HL-60 (cell line): ENCODE results near the gene AKT3.

ENCODE experiments used
- DNase-seq, 2 experiments: peaks; one replicate each; pipeline ENCODE4 v3.0.0-alpha.2; 2010 to 2020; ENCODE audit warnings: low read depth in 1 of 2, low spot score in 1 of 2
- H3K27ac ChIP-seq: fragments of 250-450 bp; sonication (Bioruptor Pico); replicated peaks from 2 replicates; pipeline ENCODE4 v1.5.1; 2020; ENCODE audit warnings: mild to moderate bottlenecking, moderate library complexity
- H3K27me3 ChIP-seq: fragments of 250-450 bp; sonication (Bioruptor Pico); 2 replicates; pipeline ENCODE4 v1.5.1; 2021; ENCODE audit warnings: mild to moderate bottlenecking, moderate library complexity; ENCODE audit not compliant: insufficient read depth, poor library complexity, severe bottlenecking
- H3K4me3 ChIP-seq: replicated peaks from 2 replicates; pipeline ENCODE4 v1.5.1; 2011; ENCODE audit warnings: mild to moderate bottlenecking, control low read depth, low read length; ENCODE audit not compliant: insufficient read depth
- GABPA ChIP-seq: IDR thresholded peaks from 2 replicates; pipeline ENCODE4 v1.6.1; 2012; ENCODE audit warnings: low read depth
- POLR2AphosphoS5 ChIP-seq: IDR thresholded peaks from 2 replicates; pipeline ENCODE4 v1.6.1; 2012; ENCODE audit warnings: low read depth
- SPI1 ChIP-seq: IDR thresholded peaks from 2 replicates; pipeline ENCODE4 v1.6.1; 2012; ENCODE audit warnings: low read depth, mild to moderate bottlenecking, borderline replicate concordance
- TF ChIP-seq, protein P1 (sequence below): IDR thresholded peaks from one replicate; pipeline ENCODE4 v1.5.1; 2011; ENCODE audit warnings: low read length, control low read depth, inconsistent platforms; ENCODE audit not compliant: insufficient read depth
- TF ChIP-seq, protein P2 (sequence below): IDR thresholded peaks from 2 replicates; pipeline ENCODE4 v1.6.1; 2012; ENCODE audit warnings: low read depth; ENCODE audit not compliant: insufficient replicate concordance

AKT3 gene

GRCh38 chr1:243730487-243731150 is 119.4 kb downstream of the AKT3 start:
- peak in 1 of 2 experiments; percentile 76 for DNase-seq
- Histone ChIP-seq H3K4me3 (peak overlapping the region; percentile 41), H3K27me3 (no peaks in the 10 kb centered on the region), H3K27ac (peak overlapping the region; percentile 93)
- TF ChIP-seq POLR2AphosphoS5 (peak; percentile 72; the same call in 1 of the 2 replicates), GABPA (no peak)

DNA sequence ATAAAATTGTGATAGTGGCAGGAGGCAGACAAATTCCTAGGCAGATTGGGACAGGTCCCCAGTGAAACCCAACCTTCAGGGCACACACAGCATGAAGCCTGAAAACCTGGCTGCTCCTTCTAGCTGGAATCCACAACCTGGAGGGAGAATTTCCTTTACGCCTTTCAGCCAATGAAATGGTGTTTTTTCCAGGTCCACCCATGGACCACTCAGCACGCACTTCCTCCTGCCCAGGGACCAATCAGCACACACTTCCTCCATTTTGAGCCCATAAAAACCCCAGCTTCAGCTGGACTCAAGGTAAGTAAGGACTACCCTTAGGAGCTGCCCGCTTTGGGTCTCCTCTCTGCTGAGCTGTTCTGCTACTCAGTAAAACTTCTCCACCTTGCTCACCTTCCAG is 120.1 kb downstream of the AKT3 start:
- TF ChIP-seq, protein P1, sequence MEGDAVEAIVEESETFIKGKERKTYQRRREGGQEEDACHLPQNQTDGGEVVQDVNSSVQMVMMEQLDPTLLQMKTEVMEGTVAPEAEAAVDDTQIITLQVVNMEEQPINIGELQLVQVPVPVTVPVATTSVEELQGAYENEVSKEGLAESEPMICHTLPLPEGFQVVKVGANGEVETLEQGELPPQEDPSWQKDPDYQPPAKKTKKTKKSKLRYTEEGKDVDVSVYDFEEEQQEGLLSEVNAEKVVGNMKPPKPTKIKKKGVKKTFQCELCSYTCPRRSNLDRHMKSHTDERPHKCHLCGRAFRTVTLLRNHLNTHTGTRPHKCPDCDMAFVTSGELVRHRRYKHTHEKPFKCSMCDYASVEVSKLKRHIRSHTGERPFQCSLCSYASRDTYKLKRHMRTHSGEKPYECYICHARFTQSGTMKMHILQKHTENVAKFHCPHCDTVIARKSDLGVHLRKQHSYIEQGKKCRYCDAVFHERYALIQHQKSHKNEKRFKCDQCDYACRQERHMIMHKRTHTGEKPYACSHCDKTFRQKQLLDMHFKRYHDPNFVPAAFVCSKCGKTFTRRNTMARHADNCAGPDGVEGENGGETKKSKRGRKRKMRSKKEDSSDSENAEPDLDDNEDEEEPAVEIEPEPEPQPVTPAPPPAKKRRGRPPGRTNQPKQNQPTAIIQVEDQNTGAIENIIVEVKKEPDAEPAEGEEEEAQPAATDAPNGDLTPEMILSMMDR: no peak
- TF ChIP-seq SPI1: peak; percentile 89
- Histone ChIP-seq H3K27ac (peak overlapping the region; percentile 93), H3K27me3 (no peaks in the 10 kb centered on the region), H3K4me3 (peak overlapping the region; percentile 41)
- peak; percentile 32 to 52 for DNase-seq

DNA sequence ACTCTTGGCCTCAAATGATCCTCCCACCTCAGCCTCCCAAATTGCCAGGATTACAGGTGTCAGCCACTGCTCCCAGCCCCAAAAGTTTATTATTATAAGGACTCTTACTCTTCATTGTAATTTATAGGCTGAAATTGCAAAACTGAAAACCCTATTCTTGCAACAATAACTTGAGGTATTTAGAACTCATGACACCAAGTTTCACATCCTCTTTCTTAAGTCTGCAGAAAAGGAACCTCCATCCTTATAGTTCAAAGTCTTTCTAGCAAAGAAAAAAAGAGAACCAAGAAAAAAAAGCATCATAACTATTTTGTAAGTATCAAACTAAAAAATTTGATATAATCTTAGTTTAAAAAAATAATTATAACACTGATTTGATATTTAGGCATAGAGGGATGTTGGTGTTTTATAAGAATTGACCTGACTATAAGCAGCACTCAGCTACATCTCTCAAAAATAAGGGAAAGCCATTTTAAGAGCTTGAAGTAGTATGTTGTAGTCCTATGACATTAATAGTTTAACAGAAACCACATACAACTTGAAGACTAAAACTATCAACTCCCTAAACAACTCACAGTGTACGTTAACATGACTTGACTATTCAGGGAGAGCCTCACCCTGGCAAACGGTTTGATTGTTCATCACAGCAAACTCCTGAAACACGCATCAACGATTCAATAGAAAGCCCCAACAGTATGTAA is 122.4 kb downstream of the AKT3 start:
- Histone ChIP-seq H3K4me3 (no peak overlapping the region), H3K27me3 (no peaks in the 10 kb centered on the region), H3K27ac (peak overlapping the region; percentile 51)
- peak; percentile 70 for TF ChIP-seq SPI1
- TF ChIP-seq, protein P1: no peak
- peak; percentile 21 to 83 for DNase-seq

DNA sequence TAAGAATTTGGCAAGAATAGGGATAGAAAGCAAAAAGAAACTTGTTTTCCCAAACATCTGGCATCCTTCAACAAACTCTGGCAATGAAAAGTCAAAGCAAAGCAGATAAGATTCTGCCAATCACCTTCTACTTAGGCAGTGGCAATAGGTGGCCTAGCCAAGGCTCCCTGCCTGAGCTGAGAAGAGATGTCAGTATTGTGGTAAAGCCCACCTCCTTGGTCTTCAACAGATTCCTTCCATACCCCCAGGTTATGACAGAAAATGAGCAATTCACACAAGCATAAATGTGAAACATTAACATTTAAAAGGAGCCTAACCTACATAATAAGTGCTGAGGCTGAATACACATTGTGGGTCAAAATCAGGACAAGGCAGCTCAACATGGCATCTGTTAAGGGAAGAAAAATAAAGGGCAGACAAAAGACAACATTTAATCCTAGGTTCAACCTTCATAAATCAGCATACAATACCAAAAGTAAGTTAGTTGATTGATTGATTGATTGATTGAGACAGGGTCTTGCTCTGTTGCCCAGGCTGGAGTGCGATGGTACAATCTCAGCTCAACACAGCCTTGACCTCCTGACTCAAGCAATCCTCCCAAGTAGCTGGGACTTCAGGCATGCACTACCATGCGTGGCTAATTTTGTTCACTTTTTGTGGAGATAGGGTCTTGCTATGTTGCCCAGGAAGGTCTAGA is 123.1 kb downstream of the AKT3 start:
- DNase-seq: no peak
- no peaks in the 10 kb centered on the region for H3K27me3 ChIP-seq
- TF ChIP-seq, protein P1: no peak
- TF ChIP-seq SPI1 (no peak), GABPA (no peak), POLR2AphosphoS5 (no peak)
- TF ChIP-seq, protein P2, sequence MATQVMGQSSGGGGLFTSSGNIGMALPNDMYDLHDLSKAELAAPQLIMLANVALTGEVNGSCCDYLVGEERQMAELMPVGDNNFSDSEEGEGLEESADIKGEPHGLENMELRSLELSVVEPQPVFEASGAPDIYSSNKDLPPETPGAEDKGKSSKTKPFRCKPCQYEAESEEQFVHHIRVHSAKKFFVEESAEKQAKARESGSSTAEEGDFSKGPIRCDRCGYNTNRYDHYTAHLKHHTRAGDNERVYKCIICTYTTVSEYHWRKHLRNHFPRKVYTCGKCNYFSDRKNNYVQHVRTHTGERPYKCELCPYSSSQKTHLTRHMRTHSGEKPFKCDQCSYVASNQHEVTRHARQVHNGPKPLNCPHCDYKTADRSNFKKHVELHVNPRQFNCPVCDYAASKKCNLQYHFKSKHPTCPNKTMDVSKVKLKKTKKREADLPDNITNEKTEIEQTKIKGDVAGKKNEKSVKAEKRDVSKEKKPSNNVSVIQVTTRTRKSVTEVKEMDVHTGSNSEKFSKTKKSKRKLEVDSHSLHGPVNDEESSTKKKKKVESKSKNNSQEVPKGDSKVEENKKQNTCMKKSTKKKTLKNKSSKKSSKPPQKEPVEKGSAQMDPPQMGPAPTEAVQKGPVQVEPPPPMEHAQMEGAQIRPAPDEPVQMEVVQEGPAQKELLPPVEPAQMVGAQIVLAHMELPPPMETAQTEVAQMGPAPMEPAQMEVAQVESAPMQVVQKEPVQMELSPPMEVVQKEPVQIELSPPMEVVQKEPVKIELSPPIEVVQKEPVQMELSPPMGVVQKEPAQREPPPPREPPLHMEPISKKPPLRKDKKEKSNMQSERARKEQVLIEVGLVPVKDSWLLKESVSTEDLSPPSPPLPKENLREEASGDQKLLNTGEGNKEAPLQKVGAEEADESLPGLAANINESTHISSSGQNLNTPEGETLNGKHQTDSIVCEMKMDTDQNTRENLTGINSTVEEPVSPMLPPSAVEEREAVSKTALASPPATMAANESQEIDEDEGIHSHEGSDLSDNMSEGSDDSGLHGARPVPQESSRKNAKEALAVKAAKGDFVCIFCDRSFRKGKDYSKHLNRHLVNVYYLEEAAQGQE: no peak
- peak overlapping the region; percentile 45 for H3K27ac ChIP-seq
- no peak overlapping the region for H3K4me3 ChIP-seq

DNA sequence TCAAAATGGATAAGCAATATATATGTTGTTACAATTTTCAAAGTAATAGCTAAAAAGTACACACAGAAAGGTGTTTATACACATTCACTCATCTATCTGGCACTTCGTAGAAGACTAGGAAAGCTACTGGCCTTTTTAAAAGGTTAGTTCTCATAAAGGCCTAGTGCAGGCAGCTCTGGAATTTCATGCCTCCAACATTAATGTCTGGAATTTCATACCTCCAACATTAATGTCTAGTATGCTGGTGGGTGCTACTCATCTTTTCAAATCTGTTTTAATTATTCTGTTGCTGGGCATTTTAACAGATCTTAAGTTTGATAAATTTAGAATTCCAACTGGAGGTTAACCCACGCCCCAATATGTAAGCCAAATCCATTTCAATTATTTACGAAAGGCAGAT is 124.2 kb downstream of the AKT3 start:
- Histone ChIP-seq H3K27me3 (no peaks in the 10 kb centered on the region), H3K27ac (no peak overlapping the region), H3K4me3 (no peak overlapping the region)
- TF ChIP-seq, protein P1: no peak
- TF ChIP-seq POLR2AphosphoS5 (no peak), SPI1 (no peak), GABPA (no peak)
- TF ChIP-seq, protein P2: no peak
- no peak for DNase-seq
